Central memory CD8-positive, alpha-beta T cell (primary cell): ENCODE results near the gene CENPX.

Experiments used
- ATAC-seq: fragments of 150-1000 bp; cut with Tn5 transposase; replicated peaks from 2 replicates; pipeline ENCODE4 v1.10.0; 2022; ENCODE audit warnings: mild to moderate bottlenecking, moderate FRiP score, moderate number of reproducible peaks; ENCODE audit not compliant: poor library complexity, severe bottlenecking; ENCODE audit errors: extremely low read depth
- DNase-seq, 2 donors: peaks; one replicate each; pipeline ENCODE4 v3.0.0; 2021; ENCODE audit warnings: low spot score in 2 of 2
- H3K27ac Mint-ChIP-seq: one replicate; pipeline ENCODE4 v1.8.0; 2022; ENCODE audit warnings: low read depth, mild to moderate bottlenecking, moderate library complexity, mixed read lengths
- H3K27me3 Mint-ChIP-seq: one replicate; pipeline ENCODE4 v1.8.0; 2022; ENCODE audit warnings: mixed read lengths
- H3K36me3 Mint-ChIP-seq: one replicate; pipeline ENCODE4 v1.8.0; 2022; ENCODE audit warnings: mild to moderate bottlenecking, moderate library complexity, mixed read lengths; ENCODE audit not compliant: insufficient read depth
- H3K4me1 Mint-ChIP-seq: one replicate; pipeline ENCODE4 v1.8.0; 2022; ENCODE audit warnings: mixed read lengths
- H3K4me3 Mint-ChIP-seq: one replicate; pipeline ENCODE4 v1.8.0; 2022; ENCODE audit warnings: mild to moderate bottlenecking, moderate library complexity, mixed read lengths
- H3K9me3 Mint-ChIP-seq: one replicate; pipeline ENCODE4 v1.8.0; 2022; ENCODE audit warnings: mixed read lengths

Gene CENPX

GRCh38 chr17:82031885-82032627, 9.4 kb upstream of the CENPX start:
- Mint-ChIP-seq H3K4me3 (peak overlapping the region; percentile 11), H3K36me3 (peaks cover 4% of the 10 kb centered on the region), H3K27me3 (no peaks in the 10 kb centered on the region), H3K9me3 (no peaks in the 10 kb centered on the region), H3K27ac (no peak overlapping the region), H3K4me1 (peaks cover 17% of the 10 kb centered on the region)
- no peak for ATAC-seq
- no peak for DNase-seq

GRCh38 chr17:82031303-82031884, 8.7 kb upstream of the CENPX start, which contains the start of gene RAC3:
Gene RAC3, plus strand, starts transcription at chr17:82031678. Its CDS starts 84 bp downstream, at chr17:82031762.
- Mint-ChIP-seq H3K9me3 (no peaks in the 10 kb centered on the region), H3K4me1 (peaks cover 17% of the 10 kb centered on the region), H3K27me3 (no peaks in the 10 kb centered on the region), H3K27ac (peak within 1 kb of the TSS; percentile 67), H3K36me3 (peaks cover 4% of the 10 kb centered on the region), H3K4me3 (peak within 1 kb of the TSS; percentile 87)
- ATAC-seq (no peak), DNase-seq (no peak)

- ATAC-seq (peak; percentile 81), DNase-seq (peak; percentile 77 to 78)
- Mint-ChIP-seq H3K36me3 (peaks cover 4% of the 10 kb centered on the region), H3K27ac (peak overlapping the region; percentile 67), H3K9me3 (no peaks in the 10 kb centered on the region), H3K27me3 (no peaks in the 10 kb centered on the region), H3K4me3 (peak overlapping the region; percentile 87), H3K4me1 (peaks cover 17% of the 10 kb centered on the region)
Measured at GRCh38 chr17:82030470-82031302, 8.0 kb upstream of the CENPX start.

- Mint-ChIP-seq H3K27ac (peak overlapping the region; percentile 67), H3K9me3 (no peaks in the 10 kb centered on the region), H3K4me3 (peak overlapping the region; percentile 87), H3K4me1 (peaks cover 17% of the 10 kb centered on the region), H3K36me3 (peaks cover 4% of the 10 kb centered on the region), H3K27me3 (no peaks in the 10 kb centered on the region)
- DNase-seq (no peak), ATAC-seq (no peak)
Measured at GRCh38 chr17:82029990-82030469, 7.4 kb upstream of the CENPX start.

- ATAC-seq, result no peak
- Mint-ChIP-seq H3K9me3 (no peaks in the 10 kb centered on the region), H3K4me3 (peak overlapping the region; percentile 72)
Measured at GRCh38 chr17:82029391-82029790, 6.7 kb upstream of the CENPX start.

GRCh38 chr17:82028966-82029365, 6.3 kb upstream of the CENPX start:
- no peak for DNase-seq
- Mint-ChIP-seq H3K4me1 (peaks cover 21% of the 10 kb centered on the region), H3K27ac (no peak overlapping the region), H3K4me3 (peak overlapping the region; percentile 72), H3K9me3 (no peaks in the 10 kb centered on the region), H3K27me3 (no peaks in the 10 kb centered on the region), H3K36me3 (peaks cover 4% of the 10 kb centered on the region)
- no peak for ATAC-seq

More at GRCh38 chr17:82029391-82029790, 6.7 kb upstream of the CENPX start:
- Mint-ChIP-seq H3K4me1 (peaks cover 17% of the 10 kb centered on the region), H3K27me3 (no peaks in the 10 kb centered on the region), H3K36me3 (peaks cover 4% of the 10 kb centered on the region), H3K27ac (no peak overlapping the region)
- DNase-seq, result no peak

- no peak for ATAC-seq
- Mint-ChIP-seq H3K27ac (no peak overlapping the region), H3K4me3 (no peak overlapping the region), H3K36me3 (peaks cover 4% of the 10 kb centered on the region), H3K4me1 (peaks cover 24% of the 10 kb centered on the region), H3K9me3 (no peaks in the 10 kb centered on the region), H3K27me3 (no peaks in the 10 kb centered on the region)
- DNase-seq, result no peak
Measured at GRCh38 chr17:82028246-82028645, 5.6 kb upstream of the CENPX start.

- H3K36me3 Mint-ChIP-seq, result peaks cover 8% of the 10 kb centered on the region
- H3K27me3 Mint-ChIP-seq, result no peaks in the 10 kb centered on the region
- no peak overlapping the region for H3K4me3 Mint-ChIP-seq
Measured at GRCh38 chr17:82025401-82026107, 2.9 kb upstream of the CENPX start.

GRCh38 chr17:82024859-82025258, 2.2 kb upstream of the CENPX start:
- no peak for DNase-seq
- ATAC-seq, result no peak
- H3K4me3 Mint-ChIP-seq, result no peak overlapping the region
- H3K36me3 Mint-ChIP-seq, result peaks cover 7% of the 10 kb centered on the region
- peaks cover 38% of the 10 kb centered on the region for H3K4me1 Mint-ChIP-seq
- H3K9me3 Mint-ChIP-seq, result no peaks in the 10 kb centered on the region
- no peaks in the 10 kb centered on the region for H3K27me3 Mint-ChIP-seq
- no peak overlapping the region for H3K27ac Mint-ChIP-seq

More at GRCh38 chr17:82025401-82026107, 2.9 kb upstream of the CENPX start:
- Mint-ChIP-seq H3K9me3 (no peaks in the 10 kb centered on the region), H3K27ac (no peak overlapping the region), H3K4me1 (peaks cover 34% of the 10 kb centered on the region)
- DNase-seq (no peak), ATAC-seq (no peak)

- peaks cover 33% of the 10 kb centered on the region for H3K4me1 Mint-ChIP-seq
- no peak for ATAC-seq
- no peaks in the 10 kb centered on the region for H3K9me3 Mint-ChIP-seq
- no peak for DNase-seq
- H3K36me3 Mint-ChIP-seq, result peaks cover 5% of the 10 kb centered on the region
- peak overlapping the region; percentile 73 for H3K4me3 Mint-ChIP-seq
- H3K27ac Mint-ChIP-seq, result peak overlapping the region; percentile 41
- H3K27me3 Mint-ChIP-seq, result no peaks in the 10 kb centered on the region
Measured at GRCh38 chr17:82023447-82024241, 966 bp upstream of the CENPX start.

GRCh38 chr17:82022981-82023446, 336 bp upstream of the CENPX start, which contains the start of gene LRRC45:
Gene LRRC45, plus strand, starts transcription at chr17:82023305. Its CDS starts 339 bp downstream, at chr17:82023644.
- peaks cover 33% of the 10 kb centered on the region for H3K4me1 Mint-ChIP-seq
- no peaks in the 10 kb centered on the region for H3K27me3 Mint-ChIP-seq
- DNase-seq, result peak; percentile 97 to 100
- peak within 1 kb of the TSS; percentile 73 for H3K4me3 Mint-ChIP-seq
- peak within 1 kb of the TSS; percentile 41 for H3K27ac Mint-ChIP-seq
- H3K9me3 Mint-ChIP-seq, result no peaks in the 10 kb centered on the region
- peak; percentile 98 for ATAC-seq
- H3K36me3 Mint-ChIP-seq, result peaks cover 5% of the 10 kb centered on the region
